ENCODE results near the gene RFX3.

The RFX3 gene

GRCh38 chr9:3251309-3251708, 274.5 kb downstream of the RFX3 start:
- TF ChIP-seq TCF12 (IDR thresholded peaks at IDR 0.05; ENCODE audit: low read depth), result no peak
- no peak for TF ChIP-seq YY1 (IDR thresholded peaks at IDR 0.05; ENCODE audit: low read depth)
- TF ChIP-seq MAX (IDR thresholded peaks at IDR 0.05), result no peak
- no peak for TF ChIP-seq RAD21 (IDR thresholded peaks at IDR 0.05; ENCODE audit: low read depth)
- TF ChIP-seq REST (IDR thresholded peaks at IDR 0.05; ENCODE audit: low read depth), result no peak
- TF ChIP-seq FOXM1 (IDR thresholded peaks at IDR 0.05; ENCODE audit: borderline replicate concordance, low read depth), result no peak
- TF ChIP-seq CREB1 (IDR thresholded peaks at IDR 0.05; ENCODE audit: low read depth), result no peak
- TF ChIP-seq EGR1 (IDR thresholded peaks at IDR 0.05), result no peak
- no peak for TF ChIP-seq USF1 (IDR thresholded peaks at IDR 0.05)

GRCh38 chr9:3250741-3251140, 275.1 kb downstream of the RFX3 start:
- TF ChIP-seq TCF12 (IDR thresholded peaks at IDR 0.05; ENCODE audit: low read depth), result no peak
- no peak for TF ChIP-seq CEBPB (IDR thresholded peaks at IDR 0.05)
- no peak for TF ChIP-seq USF1 (IDR thresholded peaks at IDR 0.05)
- no peak for TF ChIP-seq RAD21 (IDR thresholded peaks at IDR 0.05; ENCODE audit: low read depth)
- TF ChIP-seq CREB1 (IDR thresholded peaks at IDR 0.05; ENCODE audit: low read depth), result no peak
- no peak for TF ChIP-seq MAX (IDR thresholded peaks at IDR 0.05)
- TF ChIP-seq TEAD4 (IDR thresholded peaks at IDR 0.05), result no peak
- no peak for TF ChIP-seq REST (IDR thresholded peaks at IDR 0.05; ENCODE audit: low read depth)
- TF ChIP-seq EGR1 (IDR thresholded peaks at IDR 0.05), result no peak
- TF ChIP-seq NFIC (IDR thresholded peaks at IDR 0.05), result no peak
- TF ChIP-seq YY1 (IDR thresholded peaks at IDR 0.05; ENCODE audit: low read depth), result no peak
- TF ChIP-seq ZBTB7A (IDR thresholded peaks at IDR 0.05; ENCODE audit: low read depth), result no peak
- no peak for TF ChIP-seq FOXM1 (IDR thresholded peaks at IDR 0.05; ENCODE audit: borderline replicate concordance, low read depth)

- TF ChIP-seq TCF12 (IDR thresholded peaks at IDR 0.05; ENCODE audit: low read depth) (no peak), CREB1 (IDR thresholded peaks at IDR 0.05; ENCODE audit: low read depth) (no peak), USF1 (IDR thresholded peaks at IDR 0.05) (no peak), TEAD4 (IDR thresholded peaks at IDR 0.05) (no peak), MAX (IDR thresholded peaks at IDR 0.05) (no peak), RAD21 (IDR thresholded peaks at IDR 0.05; ENCODE audit: low read depth) (no peak), CEBPB (IDR thresholded peaks at IDR 0.05) (no peak), NFIC (IDR thresholded peaks at IDR 0.05) (no peak), ZBTB7A (IDR thresholded peaks at IDR 0.05; ENCODE audit: low read depth) (no peak), EGR1 (IDR thresholded peaks at IDR 0.05) (no peak)
Measured at GRCh38 chr9:3247211-3247610, 278.6 kb downstream of the RFX3 start.

GRCh38 chr9:3246241-3246640, 279.6 kb downstream of the RFX3 start:
- TF ChIP-seq TAF1 (IDR thresholded peaks at IDR 0.05; ENCODE audit: low read depth) (no peak), REST (IDR thresholded peaks at IDR 0.05; ENCODE audit: low read depth) (no peak), EP300 (IDR thresholded peaks at IDR 0.05; ENCODE audit: borderline replicate concordance) (no peak), USF1 (IDR thresholded peaks at IDR 0.05) (no peak), MAX (IDR thresholded peaks at IDR 0.05) (no peak), NFIC (IDR thresholded peaks at IDR 0.05) (no peak), ZBTB7A (IDR thresholded peaks at IDR 0.05; ENCODE audit: low read depth) (no peak), CREB1 (IDR thresholded peaks at IDR 0.05; ENCODE audit: low read depth) (no peak), TCF12 (IDR thresholded peaks at IDR 0.05; ENCODE audit: low read depth) (no peak), CEBPB (IDR thresholded peaks at IDR 0.05) (no peak)

Measured in Ishikawa (cell line).